ENCODE results near the gene NOXRED1.

The NOXRED1 gene

DNA sequence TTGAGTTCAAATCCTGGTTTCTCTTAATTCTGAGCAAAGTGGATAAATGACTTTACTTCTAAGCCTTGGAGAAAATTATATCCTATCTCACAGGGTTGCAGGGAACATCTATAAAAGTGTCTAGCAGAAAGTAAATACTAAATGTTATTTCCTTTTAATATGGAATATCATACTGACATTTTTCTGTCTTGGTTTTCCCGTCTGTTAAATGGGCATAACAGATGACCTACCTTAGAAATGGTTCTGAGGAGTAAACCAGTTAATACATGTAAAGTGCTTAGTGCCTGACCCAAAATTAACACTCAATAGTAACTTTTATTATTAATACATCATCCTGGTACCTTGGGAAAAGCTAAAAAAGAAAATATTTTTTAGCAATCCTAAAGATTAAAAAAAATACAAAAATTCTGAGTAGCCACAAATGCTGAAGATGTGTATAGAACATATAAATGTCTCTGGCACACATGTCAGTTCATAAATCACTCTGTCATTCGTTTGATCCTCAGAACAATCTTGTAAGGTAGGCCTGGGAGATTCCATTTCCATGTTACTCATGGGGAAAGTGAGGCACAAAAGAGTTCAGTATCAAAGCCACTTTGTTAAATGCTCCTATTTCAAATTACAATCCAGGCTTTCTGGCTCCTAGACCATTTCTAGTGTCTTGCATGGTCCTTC lies 32.8 kb upstream of the NOXRED1 start:
- TF ChIP-seq ARNT (IDR thresholded peaks at IDR 0.05) (no peak), FOXM1 (IDR thresholded peaks at IDR 0.05; ENCODE audit: borderline replicate concordance) (no peak), TARDBP (IDR thresholded peaks at IDR 0.05) (no peak), BHLHE40 (IDR thresholded peaks at IDR 0.05; ENCODE audit: borderline replicate concordance) (no peak), LEF1 (IDR thresholded peaks at IDR 0.05; ENCODE audit: borderline replicate concordance) (0 out of 2 replicates have a peak, but pooled peaks have one; percentile 38), CTBP1 (IDR thresholded peaks at IDR 0.05; ENCODE audit: borderline replicate concordance) (no peak)
- TF ChIP-seq, protein P1, sequence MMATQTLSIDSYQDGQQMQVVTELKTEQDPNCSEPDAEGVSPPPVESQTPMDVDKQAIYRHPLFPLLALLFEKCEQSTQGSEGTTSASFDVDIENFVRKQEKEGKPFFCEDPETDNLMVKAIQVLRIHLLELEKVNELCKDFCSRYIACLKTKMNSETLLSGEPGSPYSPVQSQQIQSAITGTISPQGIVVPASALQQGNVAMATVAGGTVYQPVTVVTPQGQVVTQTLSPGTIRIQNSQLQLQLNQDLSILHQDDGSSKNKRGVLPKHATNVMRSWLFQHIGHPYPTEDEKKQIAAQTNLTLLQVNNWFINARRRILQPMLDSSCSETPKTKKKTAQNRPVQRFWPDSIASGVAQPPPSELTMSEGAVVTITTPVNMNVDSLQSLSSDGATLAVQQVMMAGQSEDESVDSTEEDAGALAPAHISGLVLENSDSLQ (IDR thresholded peaks at IDR 0.05): peak; percentile 67
- no peak for DNase-seq (ENCODE audit: extremely low spot score)
- ChIA-PET CTCF (no interaction called here), POLR2A (interaction anchor here (2.3 kb wide), 1 partner anchor 135 kb away, joined by 10 read pairs; the partner anchor contains the start of genes GSTZ1 and POMT2)

DNA sequence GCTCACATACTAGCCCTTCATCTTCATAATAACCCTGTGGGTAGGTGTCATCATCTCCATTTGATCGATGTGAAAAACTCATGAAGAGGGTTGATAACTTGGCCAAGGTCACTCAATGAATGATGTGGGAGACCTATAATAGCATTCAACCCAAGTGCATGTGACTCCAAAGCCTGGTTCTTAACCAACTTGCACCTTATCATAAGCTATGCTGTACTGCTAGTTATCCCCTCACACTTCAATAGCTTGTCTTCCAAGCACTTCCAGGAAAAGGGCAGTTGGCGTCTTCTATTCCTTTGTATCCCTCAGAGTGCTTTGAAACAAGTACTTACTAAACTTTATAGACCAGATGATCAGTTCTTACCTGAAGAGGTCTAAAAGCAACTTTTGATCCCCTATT lies 18.9 kb upstream of the NOXRED1 start:
- ChIA-PET CTCF (no interaction called here), POLR2A (no interaction called here)
- no peak for TF ChIP-seq HDGF (IDR thresholded peaks at IDR 0.05; ENCODE audit: borderline replicate concordance)
- no peak for TF ChIP-seq SUZ12 (IDR thresholded peaks at IDR 0.05)
- no peak for DNase-seq (ENCODE audit: extremely low spot score)

DNA sequence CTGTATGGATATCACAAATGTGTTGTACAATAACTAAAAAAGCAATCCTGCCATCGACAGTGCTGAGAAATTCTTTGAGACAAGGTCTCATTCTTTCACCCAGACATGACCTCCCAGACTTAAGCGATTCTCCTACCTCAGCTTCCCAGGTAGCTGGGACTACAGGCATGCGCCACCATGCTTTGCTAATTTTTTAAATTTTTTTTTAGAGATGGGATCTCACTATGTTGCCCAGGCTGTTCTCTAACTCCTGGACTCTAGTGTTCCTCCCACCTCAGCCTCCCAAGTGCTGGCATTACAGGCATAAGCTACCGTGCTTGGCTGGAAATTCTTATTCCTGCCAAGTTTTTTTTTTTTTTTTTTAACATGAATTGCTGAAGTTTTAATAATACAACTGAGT lies 16.5 kb upstream of the NOXRED1 start:
- ChIA-PET POLR2A (no interaction called here), CTCF (no interaction called here)
- TF ChIP-seq CTBP1 (IDR thresholded peaks at IDR 0.05; ENCODE audit: borderline replicate concordance) (no peak), FOXA1 (IDR thresholded peaks at IDR 0.05) (no peak), SP1 (IDR thresholded peaks at IDR 0.05) (no peak), HDGF (IDR thresholded peaks at IDR 0.05; ENCODE audit: borderline replicate concordance) (no peak), L3MBTL2 (conservative IDR thresholded peaks at IDR 0.05) (no peak)
- no peak for DNase-seq (ENCODE audit: extremely low spot score)

DNA sequence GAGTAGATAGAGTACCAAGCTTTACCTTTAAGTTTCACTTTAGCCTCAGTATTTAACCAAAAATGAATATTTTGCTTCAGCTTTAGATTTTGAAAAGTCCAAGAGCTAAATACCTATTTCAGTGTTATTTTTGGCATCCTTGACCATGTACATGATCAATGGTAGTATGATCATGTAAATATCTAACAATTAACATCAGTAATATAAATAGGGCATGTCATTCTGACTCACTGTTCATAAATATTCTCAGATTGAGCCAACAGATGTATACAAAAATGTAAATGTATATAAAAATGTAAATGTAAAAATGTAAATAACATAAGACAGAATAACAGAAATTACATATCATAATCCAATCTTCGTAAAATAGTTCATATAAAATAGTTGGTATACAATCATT lies 15.3 kb upstream of the NOXRED1 start:
- DNase-seq (ENCODE audit: extremely low spot score): no peak
- ChIA-PET CTCF (no interaction called here), POLR2A (interaction anchor here (2.1 kb wide), 1 partner anchor 19 kb away, joined by 6 read pairs; the partner anchor contains the start of genes AHSA1 and VIPAS39)
- TF ChIP-seq SP1 (IDR thresholded peaks at IDR 0.05) (no peak), NFRKB (IDR thresholded peaks at IDR 0.05) (no peak), LEF1 (IDR thresholded peaks at IDR 0.05; ENCODE audit: borderline replicate concordance) (no peak), SUZ12 (IDR thresholded peaks at IDR 0.05) (no peak), ELF4 (IDR thresholded peaks at IDR 0.05) (no peak), ZNF384 (IDR thresholded peaks at IDR 0.05) (no peak), FOXK2 (IDR thresholded peaks at IDR 0.05) (no peak), L3MBTL2 (conservative IDR thresholded peaks at IDR 0.05) (no peak), FOXM1 (IDR thresholded peaks at IDR 0.05; ENCODE audit: borderline replicate concordance) (no peak), HDGF (IDR thresholded peaks at IDR 0.05; ENCODE audit: borderline replicate concordance) (no peak), CTBP1 (IDR thresholded peaks at IDR 0.05; ENCODE audit: borderline replicate concordance) (no peak), ARNT (IDR thresholded peaks at IDR 0.05) (no peak), BHLHE40 (IDR thresholded peaks at IDR 0.05; ENCODE audit: borderline replicate concordance) (no peak)
- TF ChIP-seq, protein P1 (IDR thresholded peaks at IDR 0.05): no peak

DNA sequence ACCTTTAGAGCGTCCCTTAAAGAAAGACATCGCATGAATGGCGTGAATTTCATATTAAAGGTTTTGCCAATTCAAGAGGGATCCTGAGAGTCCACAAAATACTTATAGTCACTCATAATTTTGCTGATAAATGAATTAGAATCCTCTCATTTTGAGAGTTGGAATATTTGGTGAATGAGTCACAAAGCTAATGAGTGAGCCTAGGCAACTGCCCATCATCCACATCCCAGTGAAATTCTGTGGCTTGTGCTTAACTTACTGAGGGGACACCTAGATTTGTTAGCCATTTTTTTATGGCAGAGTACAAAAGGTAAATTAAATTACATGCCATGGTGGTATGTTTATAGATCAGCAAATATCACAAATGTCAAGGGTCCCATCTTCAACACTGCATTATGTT lies 12.7 kb upstream of the NOXRED1 start:
- no peak for DNase-seq (ENCODE audit: extremely low spot score)
- POLR2A ChIA-PET: no interaction called here
- TF ChIP-seq BHLHE40 (IDR thresholded peaks at IDR 0.05; ENCODE audit: borderline replicate concordance) (no peak), ZNF384 (IDR thresholded peaks at IDR 0.05) (no peak)
- CTCF ChIA-PET: no interaction called here

DNA sequence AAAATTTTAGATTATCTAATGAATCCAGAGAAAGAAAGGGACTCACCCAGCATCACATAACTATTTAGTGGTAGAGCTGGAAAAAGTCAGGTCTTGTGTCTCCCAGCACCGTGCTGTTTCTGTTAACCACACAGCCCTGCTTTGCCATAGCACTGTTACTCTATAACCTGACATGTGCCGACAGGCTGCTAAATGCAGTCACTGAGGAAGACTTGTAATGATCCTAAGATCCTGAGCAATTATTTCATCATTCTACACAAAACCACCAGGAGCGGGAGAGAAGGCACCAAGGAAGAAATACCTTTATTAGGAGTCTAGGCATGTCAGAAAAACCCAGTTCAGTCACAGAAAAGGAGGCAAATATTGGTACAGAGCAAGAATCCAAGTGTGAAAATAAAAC lies 3.1 kb upstream of the NOXRED1 start:
- CTCF ChIA-PET: no interaction called here
- POLR2A ChIA-PET: no interaction called here

More for the DNA sequence above, 3.1 kb upstream of the NOXRED1 start:
- TF ChIP-seq L3MBTL2 (conservative IDR thresholded peaks at IDR 0.05) (no peak), HDGF (IDR thresholded peaks at IDR 0.05; ENCODE audit: borderline replicate concordance) (no peak), LEF1 (IDR thresholded peaks at IDR 0.05; ENCODE audit: borderline replicate concordance) (no peak), SUZ12 (IDR thresholded peaks at IDR 0.05) (no peak), NFRKB (IDR thresholded peaks at IDR 0.05) (no peak), FOXK2 (IDR thresholded peaks at IDR 0.05) (no peak), BHLHE40 (IDR thresholded peaks at IDR 0.05; ENCODE audit: borderline replicate concordance) (no peak), FOXM1 (IDR thresholded peaks at IDR 0.05; ENCODE audit: borderline replicate concordance) (no peak), ARNT (IDR thresholded peaks at IDR 0.05) (no peak), FOXA1 (IDR thresholded peaks at IDR 0.05) (no peak), SP1 (IDR thresholded peaks at IDR 0.05) (no peak), ZNF384 (IDR thresholded peaks at IDR 0.05) (no peak), TARDBP (IDR thresholded peaks at IDR 0.05) (no peak), ELF4 (IDR thresholded peaks at IDR 0.05) (no peak), CTBP1 (IDR thresholded peaks at IDR 0.05; ENCODE audit: borderline replicate concordance) (no peak)
- TF ChIP-seq, protein P1 (IDR thresholded peaks at IDR 0.05): no peak
- no peak for DNase-seq (ENCODE audit: extremely low spot score)

Measured in HEK293T (cell line).